H1 (cell line): ENCODE results near the gene ARHGAP1. TPM values are rescaled to one million over a fixed set of nuclear protein-coding genes. Genes with fewer than 3 reads are reported as not detected.

ENCODE experiments used
- CTCF ChIA-PET: fragments of 300-600 bp; sonication (Branson Sonifier 250); formaldehyde crosslinking; loops from one replicate; lab custom pipeline; 2021; ENCODE audit not compliant: partially characterized antibody; lab: Charles Lee
- POLR2A ChIA-PET: fragments of 300-600 bp; sonication (Branson Sonifier 250); formaldehyde crosslinking; loops from one replicate; lab custom pipeline; 2021; ENCODE audit warnings: inconsistent platforms; ENCODE audit not compliant: partially characterized antibody; lab: Charles Lee
- DNase-seq, 2 experiments: peaks; one replicate each; pipeline versions ENCODE4 v3.0.0 to v3.0.0-alpha.2; 2010 to 2022; ENCODE audit warnings: low spot score in 2 of 2, low read depth in 1 of 2, mixed read lengths in 1 of 2
- FAIRE-seq: peaks from 2 replicates; lab custom pipeline; 2011; peaks lifted over from hg19 to GRCh38; lab: Jason Lieb, UNC
- H2AFZ ChIP-seq: 2 replicates; pipeline ENCODE4 v1.8.1; 2012; ENCODE audit warnings: low read length, inconsistent platforms
- H2AK5ac ChIP-seq: 2 replicates; pipeline ENCODE4 v1.6.1; 2013; ENCODE audit warnings: low read depth, low read length
- H2BK120ac ChIP-seq: replicated peaks from 2 replicates; pipeline ENCODE3; 2013; ENCODE audit warnings: low read depth, low read length, inconsistent platforms
- H2BK12ac ChIP-seq: 2 replicates; pipeline ENCODE4 v1.6.1; 2013; ENCODE audit warnings: low read depth, low read length
- H2BK15ac ChIP-seq: 2 replicates; pipeline ENCODE4 v1.6.1; 2013; ENCODE audit warnings: low read length
- H2BK20ac ChIP-seq: 2 replicates; pipeline ENCODE4 v1.6.1; 2013; ENCODE audit warnings: low read length
- H2BK5ac ChIP-seq: 2 replicates; pipeline ENCODE4 v1.6.1; 2013; ENCODE audit warnings: low read depth, low read length
- H3K14ac ChIP-seq: 2 replicates; pipeline ENCODE4 v1.6.1; 2013; ENCODE audit warnings: inconsistent platforms; ENCODE audit not compliant: insufficient read length
- H3K18ac ChIP-seq: 2 replicates; pipeline ENCODE4 v1.6.1; 2013; ENCODE audit warnings: low read length; ENCODE audit errors: extremely low read depth
- H3K23ac ChIP-seq: 2 replicates; pipeline ENCODE4 v1.6.1; 2013; ENCODE audit warnings: inconsistent platforms; ENCODE audit not compliant: insufficient read length
- H3K23me2 ChIP-seq: 2 replicates; pipeline ENCODE4 v1.6.1; 2013; ENCODE audit warnings: low read depth, low read length
- H3K27ac ChIP-seq: 2 replicates; pipeline ENCODE4 v1.6.1; 2011; ENCODE audit warnings: low read depth, low read length, inconsistent platforms
- H3K27me3 ChIP-seq, 4 experiments: replicated peaks in 1 of 4; 1 replicate in 1 of 4; 2 replicates in 3 of 4; pipeline versions ENCODE4 v1.6.1 to v1.8.1; 2011 to 2013; ENCODE audit warnings: low read length in 3 of 4, mild to moderate bottlenecking in 3 of 4, inconsistent platforms in 2 of 4, mixed read lengths in 2 of 4, moderate library complexity in 1 of 4; ENCODE audit not compliant: control insufficient read depth in 3 of 4, insufficient read depth in 3 of 4; ENCODE audit errors: extremely low read depth in 1 of 4
- H3K36me3 ChIP-seq, 4 experiments: 2 replicates each; pipeline versions ENCODE4 v1.6.1 to v1.8.1; 2011 to 2013; ENCODE audit warnings: mild to moderate bottlenecking in 4 of 4, low read length in 3 of 4, moderate library complexity in 2 of 4, control low read depth in 1 of 4, inconsistent platforms in 1 of 4; ENCODE audit not compliant: insufficient read depth in 4 of 4, control insufficient read depth in 2 of 4
- H3K4ac ChIP-seq: replicated peaks from 2 replicates; pipeline ENCODE3; 2013; ENCODE audit warnings: low read length, low read depth, mixed read lengths, inconsistent platforms; ENCODE audit not compliant: insufficient read length
- H3K4me1 ChIP-seq, 4 experiments: replicated peaks in 1 of 4; 1 replicate in 1 of 4; 2 replicates in 3 of 4; pipeline versions ENCODE4 v1.6.1 to v1.8.1; 2011 to 2013; ENCODE audit warnings: low read length in 3 of 4, inconsistent platforms in 2 of 4, mixed read lengths in 1 of 4; ENCODE audit not compliant: insufficient read depth in 4 of 4, control insufficient read depth in 3 of 4
- H3K4me2 ChIP-seq, 2 experiments: 2 replicates each; pipeline versions ENCODE4 v1.6.1 to v1.8.1; 2011 to 2013; ENCODE audit warnings: low read depth in 2 of 2, low read length in 2 of 2, control low read depth in 1 of 2, inconsistent platforms in 1 of 2, mild to moderate bottlenecking in 1 of 2; ENCODE audit not compliant: insufficient read depth in 1 of 2
- H3K4me3 ChIP-seq, 4 experiments: fragments of 200-600, 300-600 bp in 1 of 4; sonication (generic), shearing (Covaris generic), sonication (Bioruptor Twin) in 1 of 4; 2 replicates each; pipeline versions ENCODE4 v1.5.1 to v1.8.1; 2011 to 2016; ENCODE audit warnings: low read length in 4 of 4, low read depth in 3 of 4, control low read depth in 2 of 4, inconsistent platforms in 2 of 4, mild to moderate bottlenecking in 2 of 4, mixed read lengths in 1 of 4, moderate library complexity in 1 of 4; ENCODE audit not compliant: insufficient read depth in 2 of 4; ENCODE audit errors: extremely low read depth in 1 of 4
- H3K56ac ChIP-seq: replicated peaks from 2 replicates; pipeline ENCODE3; 2013; ENCODE audit warnings: low read depth, mild to moderate bottlenecking, mixed read lengths, low read length, inconsistent platforms; ENCODE audit not compliant: insufficient read length
- H3K79me1 ChIP-seq: 2 replicates; pipeline ENCODE4 v1.6.1; 2013; ENCODE audit warnings: low read depth, low read length, control low read depth
- H3K79me2 ChIP-seq, 2 experiments: 2 replicates each; pipeline versions ENCODE4 v1.6.1 to v1.8.1; 2012 to 2013; ENCODE audit warnings: low read length in 2 of 2, mild to moderate bottlenecking in 2 of 2, inconsistent platforms in 1 of 2; ENCODE audit not compliant: insufficient read depth in 2 of 2, control insufficient read depth in 1 of 2
- H3K9ac ChIP-seq, 4 experiments: replicated peaks in 1 of 4; 1 replicate in 1 of 4; 2 replicates in 3 of 4; pipeline versions ENCODE4 v1.6.1 to v1.8.1; 2011 to 2013; ENCODE audit warnings: low read depth in 3 of 4, low read length in 3 of 4, control low read depth in 2 of 4, mild to moderate bottlenecking in 2 of 4, moderate library complexity in 2 of 4, inconsistent platforms in 1 of 4; ENCODE audit errors: extremely low read depth in 1 of 4
- H3K9me3 ChIP-seq, 2 experiments: 2 replicates each; pipeline versions ENCODE4 v1.6.1 to v1.8.1; 2012 to 2013; ENCODE audit warnings: mild to moderate bottlenecking in 2 of 2, moderate library complexity in 2 of 2, control low read depth in 1 of 2, inconsistent platforms in 1 of 2, low read depth in 1 of 2, low read length in 1 of 2, mixed read lengths in 1 of 2; ENCODE audit not compliant: insufficient read depth in 2 of 2
- H4K20me1 ChIP-seq, 2 experiments: replicated peaks in 1 of 2; 2 replicates each; pipeline versions ENCODE3 to v1.8.1; 2011 to 2013; ENCODE audit warnings: inconsistent platforms in 2 of 2, low read length in 2 of 2, mild to moderate bottlenecking in 1 of 2; ENCODE audit not compliant: insufficient read depth in 2 of 2, control insufficient read depth in 1 of 2
- H4K5ac ChIP-seq: 2 replicates; pipeline ENCODE4 v1.6.1; 2013; ENCODE audit warnings: low read length, low read depth, mixed read lengths, inconsistent platforms; ENCODE audit not compliant: insufficient read length
- H4K8ac ChIP-seq: 2 replicates; pipeline ENCODE4 v1.8.0; 2013; ENCODE audit warnings: mild to moderate bottlenecking, moderate library complexity, low read length, inconsistent platforms; ENCODE audit not compliant: insufficient read depth; ENCODE audit errors: extremely low read depth
- H4K91ac ChIP-seq: replicated peaks from 2 replicates; pipeline ENCODE3; 2013; ENCODE audit warnings: low read length, mixed read lengths, inconsistent platforms; ENCODE audit not compliant: insufficient read length
- BCL11A ChIP-seq, 2 experiments: IDR thresholded peaks; one replicate each; pipeline ENCODE4 v1.6.1; 2011; ENCODE audit warnings: low read depth in 2 of 2, low read length in 2 of 2, mild to moderate bottlenecking in 2 of 2
- CBX5 ChIP-seq: fragments of 300-800, 300-1000 bp; sonication (generic); IDR thresholded peaks from 2 replicates; pipeline ENCODE4 v1.7.1; 2016; ENCODE audit warnings: antibody characterized with exemption, low read length, low read depth
- CHD1 ChIP-seq: IDR thresholded peaks from 2 replicates; pipeline ENCODE4 v1.6.1; 2012; ENCODE audit warnings: low read depth, low read length, improper control_type of control experiment
- CHD2 ChIP-seq: IDR thresholded peaks from 2 replicates; pipeline ENCODE4 v1.6.1; 2012; ENCODE audit warnings: low read length, improper control_type of control experiment
- CREB1 ChIP-seq: IDR thresholded peaks from 2 replicates; pipeline ENCODE4 v1.6.1; 2012; ENCODE audit warnings: inconsistent platforms
- FOSL1 ChIP-seq: IDR thresholded peaks from 2 replicates; pipeline ENCODE4 v1.6.1; 2011; ENCODE audit warnings: mild to moderate bottlenecking, low read depth, low read length, moderate library complexity; ENCODE audit not compliant: insufficient read depth
- HDAC2 ChIP-seq, 2 experiments: fragments of 300-600 bp in 1 of 2; sonication (generic) in 1 of 2; IDR thresholded peaks; 2 replicates each; pipeline ENCODE4 v1.6.1; 2011 to 2012; ENCODE audit warnings: low read depth in 2 of 2, low read length in 2 of 2, mild to moderate bottlenecking in 2 of 2, moderate library complexity in 2 of 2, borderline replicate concordance in 1 of 2, inconsistent platforms in 1 of 2
- MAFK ChIP-seq: IDR thresholded peaks from 2 replicates; pipeline ENCODE4 v1.6.1; 2012; ENCODE audit warnings: low read depth, mild to moderate bottlenecking, improper control_type of control experiment, low read length
- NRF1 ChIP-seq: IDR thresholded peaks from 2 replicates; pipeline ENCODE4 v1.6.1; 2011; ENCODE audit warnings: mild to moderate bottlenecking, low read depth, low read length, improper control_type of control experiment
- POLR2A ChIP-seq, 2 experiments: IDR thresholded peaks; 1 replicate in 1 of 2; 2 replicates in 1 of 2; pipeline ENCODE4 v1.6.1; 2011; ENCODE audit warnings: low read depth in 2 of 2, low read length in 2 of 2, mild to moderate bottlenecking in 2 of 2; ENCODE audit errors: control extremely low read depth in 1 of 2
- POLR2AphosphoS5 ChIP-seq: IDR thresholded peaks from 2 replicates; pipeline ENCODE4 v1.6.1; 2011; ENCODE audit warnings: low read depth, low read length
- SIRT6 ChIP-seq: IDR thresholded peaks from one replicate; pipeline ENCODE4 v1.7.1; 2012; ENCODE audit warnings: low read length, inconsistent platforms
- SRF ChIP-seq: IDR thresholded peaks from 2 replicates; pipeline ENCODE4 v1.6.1; 2011; ENCODE audit warnings: mild to moderate bottlenecking, low read depth, low read length, moderate library complexity
- TAF7 ChIP-seq: optimal IDR thresholded peaks from 2 replicates; pipeline ENCODE3; 2011; ENCODE audit warnings: low read depth, mild to moderate bottlenecking, inconsistent platforms, low read length, moderate library complexity, borderline replicate concordance
- WGBS, 2 experiments: shearing (Covaris generic) in 1 of 2; methylation state at CpG; one replicate each; pipeline versions ENCODE4 v1.1.6 to v1.1.7; 2013 to 2015; ENCODE audit warnings: low lambda C conversion rate in 2 of 2, mixed read lengths in 2 of 2, inconsistent platforms in 1 of 2, low coverage in 1 of 2, missing lambda C conversion rate in 1 of 2; ENCODE audit not compliant: insufficient replicate concordance in 2 of 2, insufficient coverage in 1 of 2, insufficient read length in 1 of 2; ENCODE audit errors: extremely low coverage in 1 of 2, missing lambda C conversion rate in 1 of 2; 5-methylcytosine and 5-hydroxymethylcytosine counted together
- polyA plus RNA-seq, 7 experiments: library from polyadenylated mRNA; depleted of rRNA in 3 of 7; stranded (reverse) in 5 of 7; unstranded in 2 of 7; fragments of >200 nt in 5 of 7; fragments of 200-250 nt in 2 of 7; gene quantifications; 1 replicate in 5 of 7; 2 replicates in 1 of 7; 4 replicates in 1 of 7; pipeline versions ENCODE4 v1.2.1 to v1.2.3, GENCODE V29; 2011 to 2013; ENCODE audit warnings: missing spikeins in 2 of 7, mixed read lengths in 2 of 7
- total RNA-seq: library from RNA; stranded (reverse); fragmentation: NEBNext Ultra II Directional; extraction: Animal tissue kit (Norgen Biotek cat#: 25700); gene quantifications from 2 replicates; pipeline ENCODE4 v1.2.1, GENCODE V29; 2021

The ARHGAP1 gene
- total and polyA plus RNA-seq, 2 of the 8 experiments (the other 6 are each of a cell fraction or from before 2014, with no cell fraction given) = 28.6 to 58.8 TPM

GRCh38 chr11:46743693-46744339 is 43.4 kb upstream of the ARHGAP1 start:
- Histone ChIP-seq H4K91ac (no peak overlapping the region), H4K20me1 (no peaks in the 10 kb centered on the region), H3K9ac (no peak overlapping the region), H4K8ac (no peak overlapping the region), H3K56ac (no peak overlapping the region), H3K27ac (no peak overlapping the region), H3K4me1 (peaks cover 0 to under 1% (median 0%) of the 10 kb centered on the region in 4 experiments; a peak in 1 of 7 replicates), H2BK12ac (no peak overlapping the region), H3K4me2 (no peak overlapping the region), H2AFZ (no peak overlapping the region), H2BK120ac (no peak overlapping the region), H3K79me1 (no peaks in the 10 kb centered on the region), H3K27me3 (no peaks in the 10 kb centered on the region), H2BK15ac (no peak overlapping the region), H3K79me2 (no peaks in the 10 kb centered on the region), H3K36me3 (peaks cover 19 to 74% (median 61%) of the 10 kb centered on the region in 4 experiments), H2BK20ac (no peak overlapping the region), H2BK5ac (no peak overlapping the region), H4K5ac (no peak overlapping the region), H3K4me3 (no peak overlapping the region), H3K18ac (no peak overlapping the region), H3K14ac (no peak overlapping the region), H3K23ac (no peak overlapping the region), H3K23me2 (no peaks in the 10 kb centered on the region), H2AK5ac (no peak overlapping the region), H3K4ac (no peak overlapping the region), H3K9me3 (no peaks in the 10 kb centered on the region)
- DNase-seq = no peak
- 84% methylated on average over 10 of the region's 10 CpGs; no CpG with 5 or more reads in 1 of the 2 experiments for WGBS, 2 experiments
- ChIA-PET CTCF (interaction anchor here (0.6 to 1.4 kb wide), 6 partner anchors 9 to 419 kb away, joined by 3 to 5 read pairs (median 3); no protein-coding TSS in a partner anchor), POLR2A (interaction anchor here (1.0 kb wide), 1 partner anchor 9 kb away, joined by 3 read pairs; no protein-coding TSS in a partner anchor)
- FAIRE-seq = no peak
- no peak for TF ChIP-seq CBX5
- TF ChIP-seq POLR2AphosphoS5 = no peak
- TF ChIP-seq SRF = no peak
- no peak for TF ChIP-seq HDAC2 (IDR thresholded peaks at IDR 0.05; ENCODE audit: borderline replicate concordance in 1 of 2, low read depth in 2 of 2, low read length in 2 of 2)
- no peak for TF ChIP-seq FOSL1
- TF ChIP-seq NRF1 = no peak
- no peak for TF ChIP-seq CREB1
- no peak for TF ChIP-seq CHD2
- TF ChIP-seq BCL11A (IDR thresholded peaks at IDR 0.05; ENCODE audit: low read depth in 2 of 2, low read length in 2 of 2) = no peak
- no peak for TF ChIP-seq TAF7
- TF ChIP-seq CHD1 = no peak
- no peak for TF ChIP-seq SIRT6
- TF ChIP-seq POLR2A (IDR thresholded peaks at IDR 0.05; ENCODE audit: control extremely low read depth in 1 of 2, low read depth in 2 of 2, low read length in 2 of 2) = no peak
- TF ChIP-seq MAFK = no peak
